HG03469 (cell line): ENCODE data around the gene PLPPR4.
"Not testable (repeated sequence)": the region's sequence is repeated elsewhere in the genome, so short reads cannot be mapped to it uniquely, and the experiment has no call there.

Experiments used
- ATAC-seq: cut with Tn5 transposase; IDR thresholded peaks from one replicate; pipeline ENCODE4 v1.9.1; 2021; ENCODE audit warnings: mild to moderate bottlenecking, moderate library complexity, moderate number of reproducible peaks; ENCODE audit not compliant: unreplicated experiment

Gene PLPPR4, protein sequence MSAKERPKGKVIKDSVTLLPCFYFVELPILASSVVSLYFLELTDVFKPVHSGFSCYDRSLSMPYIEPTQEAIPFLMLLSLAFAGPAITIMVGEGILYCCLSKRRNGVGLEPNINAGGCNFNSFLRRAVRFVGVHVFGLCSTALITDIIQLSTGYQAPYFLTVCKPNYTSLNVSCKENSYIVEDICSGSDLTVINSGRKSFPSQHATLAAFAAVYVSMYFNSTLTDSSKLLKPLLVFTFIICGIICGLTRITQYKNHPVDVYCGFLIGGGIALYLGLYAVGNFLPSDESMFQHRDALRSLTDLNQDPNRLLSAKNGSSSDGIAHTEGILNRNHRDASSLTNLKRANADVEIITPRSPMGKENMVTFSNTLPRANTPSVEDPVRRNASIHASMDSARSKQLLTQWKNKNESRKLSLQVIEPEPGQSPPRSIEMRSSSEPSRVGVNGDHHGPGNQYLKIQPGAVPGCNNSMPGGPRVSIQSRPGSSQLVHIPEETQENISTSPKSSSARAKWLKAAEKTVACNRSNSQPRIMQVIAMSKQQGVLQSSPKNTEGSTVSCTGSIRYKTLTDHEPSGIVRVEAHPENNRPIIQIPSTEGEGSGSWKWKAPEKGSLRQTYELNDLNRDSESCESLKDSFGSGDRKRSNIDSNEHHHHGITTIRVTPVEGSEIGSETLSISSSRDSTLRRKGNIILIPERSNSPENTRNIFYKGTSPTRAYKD

DNA sequence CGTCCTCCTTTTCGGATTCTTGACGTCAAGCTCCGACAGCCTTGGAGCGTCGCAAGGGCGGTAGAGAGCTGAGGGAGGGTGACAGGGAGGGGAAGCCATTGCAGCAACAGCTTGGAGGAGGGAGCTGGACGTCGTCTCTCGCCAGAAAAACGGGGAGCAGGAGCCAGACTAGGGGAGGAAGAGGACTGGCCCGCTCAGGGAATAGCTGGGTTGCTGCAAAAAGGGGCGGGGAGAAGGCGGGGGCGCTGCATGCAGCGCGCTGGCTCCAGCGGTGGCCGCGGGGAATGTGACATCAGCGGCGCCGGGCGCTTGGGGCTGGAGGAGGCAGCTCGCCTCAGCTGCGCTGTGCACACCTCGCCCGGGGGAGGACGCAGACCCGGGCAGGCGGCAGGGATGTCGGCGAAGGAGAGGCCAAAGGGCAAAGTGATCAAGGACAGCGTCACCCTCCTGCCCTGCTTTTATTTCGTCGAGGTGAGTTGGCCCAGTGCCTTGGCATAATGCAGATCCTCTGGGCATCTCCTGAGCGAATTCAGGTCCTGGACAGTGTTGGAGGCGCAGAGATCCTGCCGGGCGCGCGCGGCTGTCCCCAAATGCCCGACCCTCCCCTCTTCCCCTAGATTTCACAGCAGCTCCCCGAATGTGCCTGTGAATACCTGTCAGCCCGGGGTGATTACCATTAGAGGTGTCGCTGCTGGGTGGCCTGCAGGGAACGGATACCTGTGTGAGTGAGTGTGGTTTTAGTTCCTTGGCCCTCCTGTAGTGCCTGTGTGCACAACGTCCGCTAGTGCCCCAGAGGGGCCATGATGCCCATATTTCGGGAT, at the start of gene PLPPR4:
PLPPR4 (plus strand) TSS at position 292 of the 821 bp plus-strand sequence; CDS start at position 394, 102 bp downstream.
- ATAC-seq: no peak

- no peak for ATAC-seq
Measured at GRCh38 chr1:99216956-99217355, 47.3 kb upstream of the PLPPR4 start.

DNA sequence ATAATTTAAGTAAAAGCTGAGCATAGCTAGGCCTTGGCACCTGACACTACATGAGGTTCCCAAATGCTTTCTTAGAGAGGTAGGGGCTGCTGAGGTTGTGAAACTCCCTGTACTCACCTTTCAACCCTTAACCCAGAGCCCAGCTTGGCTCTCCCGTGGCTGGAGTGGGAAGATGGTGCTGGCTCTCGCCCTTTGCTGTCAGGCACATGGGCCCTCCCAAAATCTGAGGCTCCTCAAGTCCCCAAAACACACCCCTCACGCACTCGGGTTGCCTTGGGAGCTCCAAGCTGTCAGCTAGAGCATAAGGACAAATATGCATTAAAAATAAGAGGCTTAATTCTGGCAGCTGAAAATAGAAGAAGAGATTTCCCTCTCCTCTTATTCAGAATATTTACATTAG, 46.7 kb upstream of the PLPPR4 start:
- ATAC-seq: no peak

DNA sequence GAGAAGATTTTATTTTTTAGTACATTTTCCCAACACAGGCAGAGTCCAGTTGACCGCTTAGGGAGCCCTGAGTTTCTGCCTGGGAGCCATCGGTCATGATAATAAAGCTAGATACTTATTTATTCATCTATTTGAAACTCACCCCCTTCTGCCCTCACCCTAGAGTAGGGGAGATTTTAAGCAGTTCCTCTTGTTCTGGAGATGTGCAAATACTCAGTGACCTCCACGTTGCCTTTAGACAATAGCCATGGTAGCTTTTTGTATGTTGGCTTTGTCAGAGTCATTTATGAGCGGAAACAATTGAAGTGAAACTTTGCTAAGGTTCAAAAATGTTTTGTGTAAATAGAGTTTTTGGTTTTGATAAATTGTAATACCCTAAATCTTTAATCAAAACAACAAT, 45.7 kb upstream of the PLPPR4 start:
- no peak for ATAC-seq

DNA sequence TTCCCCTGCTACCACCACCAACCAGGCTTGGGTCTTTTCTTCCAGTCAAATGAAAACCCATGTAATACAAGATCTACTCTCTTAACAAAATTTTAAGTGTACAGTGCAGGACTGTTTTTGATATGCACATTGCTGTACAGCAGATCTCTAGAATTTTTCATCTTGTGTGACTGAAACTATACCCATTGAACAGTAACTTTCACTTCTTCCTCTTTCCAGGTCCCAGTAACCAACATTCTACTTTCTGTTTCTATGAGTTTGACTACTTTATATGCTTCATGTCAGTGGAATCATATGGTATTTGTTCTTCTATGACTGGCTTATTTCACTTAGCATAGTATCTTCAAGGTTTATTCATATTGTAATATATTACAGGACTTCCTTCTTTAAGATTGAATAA, 45.3 kb upstream of the PLPPR4 start:
- ATAC-seq: peak; percentile 99

DNA sequence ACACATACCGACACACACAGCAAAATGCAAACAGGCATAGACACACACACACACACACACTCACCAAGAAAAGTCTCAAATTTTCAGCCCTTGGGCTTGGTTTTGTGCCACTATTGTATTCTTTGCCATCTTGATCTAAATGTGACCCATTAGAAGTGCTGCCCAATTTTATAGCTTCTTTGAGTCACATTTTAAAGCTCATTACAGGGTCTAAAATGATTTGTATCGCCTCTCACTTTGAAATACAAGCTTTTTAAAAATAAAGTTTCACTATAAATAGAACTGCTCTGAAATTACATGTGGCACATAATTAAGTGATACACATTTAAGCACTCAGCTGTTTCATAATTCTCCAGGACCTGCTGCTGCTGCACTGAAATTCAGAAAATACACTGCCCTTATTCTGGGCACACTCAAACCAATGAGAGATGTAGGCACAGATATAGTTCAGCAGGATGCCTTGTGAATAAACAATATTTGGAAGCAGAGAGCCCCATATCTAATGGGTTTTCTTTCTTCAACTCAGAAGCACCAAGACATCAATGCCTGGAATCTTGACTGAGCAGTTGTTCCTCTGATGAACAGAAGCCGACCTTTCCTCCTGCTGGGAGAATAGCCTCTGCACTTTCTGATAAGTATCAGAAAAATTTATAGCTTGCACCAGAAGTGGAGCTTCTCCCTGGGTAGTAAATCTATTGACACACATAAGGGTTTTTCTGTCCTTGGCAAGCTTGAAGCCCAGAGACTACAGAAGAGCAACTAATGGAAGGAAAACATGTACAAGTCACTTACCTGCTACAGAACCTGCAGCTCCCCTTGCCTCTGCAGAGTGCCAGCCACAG, 37.0 kb upstream of the PLPPR4 start:
- no peak for ATAC-seq

GRCh38 chr1:99228153-99228552, 36.1 kb upstream of the PLPPR4 start:
- ATAC-seq: peak; percentile 85

GRCh38 chr1:99229122-99229521, 35.2 kb upstream of the PLPPR4 start:
- no peak for ATAC-seq

DNA sequence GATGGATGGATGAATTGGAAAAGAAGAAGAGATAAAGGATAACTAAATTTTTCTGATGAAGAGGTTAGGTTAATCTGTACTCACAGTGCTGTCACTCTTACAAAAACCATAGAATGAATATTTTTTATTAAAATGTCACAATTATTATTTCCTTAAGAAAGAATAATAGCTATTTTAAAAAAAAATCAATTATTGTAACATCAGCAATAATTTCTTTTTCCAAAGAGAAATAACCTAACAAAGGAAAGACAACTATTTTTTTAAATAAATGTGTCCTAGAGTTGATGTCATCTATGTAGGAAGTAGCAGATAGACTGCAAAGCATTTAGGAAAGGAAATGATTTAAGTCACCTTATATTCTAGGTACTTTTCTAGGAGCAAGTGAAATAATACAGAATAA, 33.6 kb upstream of the PLPPR4 start:
- no peak for ATAC-seq

GRCh38 chr1:99232172-99232571, 32.1 kb upstream of the PLPPR4 start:
- ATAC-seq: no peak

DNA sequence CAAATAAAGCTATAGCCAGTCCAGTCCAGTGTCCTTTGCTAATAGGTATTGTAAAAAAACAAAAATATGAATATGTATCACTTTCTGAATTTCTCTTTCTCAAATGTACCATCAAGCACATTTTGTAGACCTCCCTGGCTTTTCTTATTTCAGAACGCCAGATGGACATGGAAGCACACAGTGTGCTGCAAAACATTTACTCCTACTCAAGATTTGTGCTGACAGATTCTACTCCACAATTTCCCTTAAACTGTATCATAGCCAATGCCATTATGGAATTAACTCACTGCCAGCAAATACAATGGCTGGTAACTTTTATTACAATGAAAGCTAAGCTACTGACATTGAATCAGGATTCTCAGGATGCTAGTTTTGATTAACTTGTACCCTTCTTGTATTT, 30.8 kb upstream of the PLPPR4 start:
- no peak for ATAC-seq

GRCh38 chr1:99236756-99237155, 27.5 kb upstream of the PLPPR4 start:
- ATAC-seq: no peak

GRCh38 chr1:99239690-99240089, 24.6 kb upstream of the PLPPR4 start:
- no peak for ATAC-seq

DNA sequence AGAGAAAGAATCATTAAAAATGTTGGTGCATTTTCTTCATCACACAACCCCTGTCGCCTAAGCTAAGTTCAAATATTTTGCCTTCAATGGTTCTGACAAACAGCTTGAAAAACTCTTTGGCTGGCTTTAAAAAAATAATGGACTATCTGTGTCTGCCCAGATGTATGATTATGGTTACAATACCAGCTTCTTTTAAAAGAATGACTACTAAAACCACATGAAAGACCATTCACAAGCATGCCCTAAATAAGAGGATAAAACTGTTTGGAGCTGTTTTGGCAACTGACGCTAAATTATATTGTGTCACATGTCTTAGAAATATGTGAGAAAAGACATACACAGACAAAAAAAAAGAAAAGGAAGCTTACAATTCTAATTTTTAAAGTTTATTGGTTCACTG, 23.7 kb upstream of the PLPPR4 start:
- ATAC-seq: no peak

DNA sequence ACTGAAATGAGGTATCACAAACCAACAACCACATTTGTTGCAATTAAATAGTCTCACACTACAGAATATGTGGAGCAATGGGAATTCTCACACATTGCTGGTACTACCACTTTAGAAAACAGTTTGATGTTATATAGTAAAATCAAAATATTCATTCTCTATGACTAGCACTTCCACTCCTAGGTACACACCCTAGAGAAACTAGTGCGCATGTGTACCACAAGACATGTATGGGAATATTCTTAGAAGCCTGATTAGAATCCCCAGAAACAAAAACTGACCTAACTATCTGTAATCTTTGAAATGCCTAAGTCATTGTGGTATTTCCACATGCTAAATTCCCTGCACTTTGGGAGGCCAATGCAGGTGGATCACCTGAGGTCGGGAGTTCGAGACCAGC, 18.1 kb upstream of the PLPPR4 start:
- no peak for ATAC-seq

DNA sequence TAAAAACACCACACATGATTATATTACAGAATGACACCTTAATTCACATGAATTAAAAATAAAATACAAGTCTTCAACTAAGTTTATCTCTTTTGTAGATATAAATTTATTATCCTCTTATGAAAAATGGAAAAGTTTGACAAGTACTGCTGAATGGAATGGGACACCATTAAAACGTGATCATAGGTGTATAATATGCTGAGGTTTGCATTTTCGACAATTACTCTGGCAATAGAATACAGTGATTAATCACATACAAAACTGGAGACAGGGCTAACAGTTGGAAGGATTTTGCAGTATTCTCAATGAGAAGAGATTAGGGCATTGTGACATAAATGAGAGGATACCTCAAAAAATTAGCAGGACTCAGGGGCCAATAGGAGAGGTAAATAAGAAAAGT, 17.1 kb upstream of the PLPPR4 start:
- ATAC-seq: no peak

- ATAC-seq: no peak
Measured at GRCh38 chr1:99250728-99251127, 13.6 kb upstream of the PLPPR4 start.

GRCh38 chr1:99251308-99251707, 13.0 kb upstream of the PLPPR4 start:
- no peak for ATAC-seq

- ATAC-seq: no peak
Measured at GRCh38 chr1:99252630-99253029, 11.7 kb upstream of the PLPPR4 start.

GRCh38 chr1:99260402-99260801, 3.9 kb upstream of the PLPPR4 start:
- not testable (repeated sequence) for ATAC-seq

DNA sequence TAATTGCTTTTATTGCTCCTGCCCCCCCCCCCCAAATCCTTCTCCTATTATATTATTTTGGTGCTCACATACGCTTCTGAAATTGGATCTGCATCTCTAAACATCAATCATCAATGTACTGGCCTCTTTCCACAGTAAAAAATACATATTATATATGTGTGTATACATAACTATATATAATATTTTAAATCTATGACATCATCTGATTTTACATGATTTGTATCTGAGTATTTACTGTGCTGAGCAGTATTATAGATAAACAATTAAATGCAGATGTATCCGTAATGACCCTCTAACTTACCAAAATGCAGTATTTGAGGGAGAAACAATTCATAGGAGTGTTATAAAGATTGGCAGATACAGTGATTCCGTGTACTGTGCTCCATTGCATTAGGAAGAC, 832 bp downstream of the PLPPR4 start:
- ATAC-seq: no peak
